ENCODE data around the gene FBLN2.

The FBLN2 gene

GRCh38 chr3:13569201-13569600 is 20.3 kb downstream of the FBLN2 start:
- DNase-seq: no peak

GRCh38 chr3:13569641-13570390 is 20.9 kb downstream of the FBLN2 start:
- DNase-seq: no peak

GRCh38 chr3:13570391-13571194 is 21.7 kb downstream of the FBLN2 start:
- no peak for DNase-seq

GRCh38 chr3:13571264-13571663 is 22.3 kb downstream of the FBLN2 start:
- no peak for DNase-seq

GRCh38 chr3:13571831-13572750 is 23.2 kb downstream of the FBLN2 start:
- no peak for DNase-seq

GRCh38 chr3:13572926-13573623 is 24.1 kb downstream of the FBLN2 start:
- no peak for DNase-seq

- no peak for DNase-seq
Observed at GRCh38 chr3:13574083-13574797, 25.3 kb downstream of the FBLN2 start.

- no peak for DNase-seq
Observed at GRCh38 chr3:13574798-13575451, 26.0 kb downstream of the FBLN2 start.

- no peak for DNase-seq
Observed at GRCh38 chr3:13575459-13576061, 26.6 kb downstream of the FBLN2 start.

- no peak for DNase-seq
Observed at GRCh38 chr3:13577181-13578121, 28.5 kb downstream of the FBLN2 start.

GRCh38 chr3:13578251-13578650 is 29.3 kb downstream of the FBLN2 start:
- DNase-seq: no peak

GRCh38 chr3:13579063-13579462 is 30.1 kb downstream of the FBLN2 start:
- DNase-seq: no peak

- no peak for DNase-seq
Observed at GRCh38 chr3:13580256-13581023, 31.5 kb downstream of the FBLN2 start.

- DNase-seq: no peak
Observed at GRCh38 chr3:13581485-13582365, 32.8 kb downstream of the FBLN2 start.

GRCh38 chr3:13582366-13583250 is 33.7 kb downstream of the FBLN2 start:
- no peak for DNase-seq
